HG02571 (cell line): Measurements from ENCODE around the gene SMAD3.

ENCODE experiments used
- ATAC-seq: cut with Tn5 transposase; IDR thresholded peaks from one replicate; pipeline ENCODE4 v1.9.1; 2021; ENCODE audit warnings: mild to moderate bottlenecking, moderate library complexity; ENCODE audit not compliant: unreplicated experiment

Gene SMAD3

DNA sequence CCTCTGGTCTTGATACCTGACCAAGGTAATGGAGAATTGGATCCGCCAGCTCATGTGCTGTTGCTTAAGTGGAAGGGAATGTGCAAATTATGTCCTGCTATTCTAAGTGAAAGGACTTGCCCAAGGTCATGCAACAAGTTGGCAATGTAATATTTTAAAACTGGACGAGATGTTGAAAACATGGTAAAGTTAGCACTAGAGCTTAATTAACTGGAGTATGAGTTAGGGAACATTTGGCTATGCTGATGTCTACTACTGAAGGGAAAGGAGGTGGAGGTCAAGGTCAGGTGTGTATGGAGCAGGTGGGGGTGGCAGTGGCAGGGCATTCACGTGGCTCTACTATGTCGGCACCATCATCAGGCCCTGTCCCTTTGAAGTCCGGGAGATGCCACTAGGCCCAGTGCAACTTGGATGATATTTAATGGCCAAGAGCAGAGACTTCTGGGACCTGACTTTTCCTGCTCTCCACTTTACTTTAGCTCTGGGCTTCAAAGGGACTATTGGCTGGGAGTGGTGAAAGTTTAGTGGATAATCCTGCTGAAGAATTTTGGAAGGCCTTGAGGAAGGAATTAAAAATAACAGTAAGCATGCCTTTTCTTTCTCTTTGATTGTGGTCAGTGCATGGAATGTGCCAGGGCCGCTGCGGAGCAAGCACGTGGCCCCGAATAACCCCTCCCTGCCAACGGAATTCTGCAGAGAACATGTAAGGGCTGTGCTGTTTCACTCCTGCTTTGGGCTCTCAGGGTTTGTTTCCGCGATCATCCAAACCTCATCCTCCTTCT, 14.9 kb downstream of the SMAD3 start:
- no peak for ATAC-seq

DNA sequence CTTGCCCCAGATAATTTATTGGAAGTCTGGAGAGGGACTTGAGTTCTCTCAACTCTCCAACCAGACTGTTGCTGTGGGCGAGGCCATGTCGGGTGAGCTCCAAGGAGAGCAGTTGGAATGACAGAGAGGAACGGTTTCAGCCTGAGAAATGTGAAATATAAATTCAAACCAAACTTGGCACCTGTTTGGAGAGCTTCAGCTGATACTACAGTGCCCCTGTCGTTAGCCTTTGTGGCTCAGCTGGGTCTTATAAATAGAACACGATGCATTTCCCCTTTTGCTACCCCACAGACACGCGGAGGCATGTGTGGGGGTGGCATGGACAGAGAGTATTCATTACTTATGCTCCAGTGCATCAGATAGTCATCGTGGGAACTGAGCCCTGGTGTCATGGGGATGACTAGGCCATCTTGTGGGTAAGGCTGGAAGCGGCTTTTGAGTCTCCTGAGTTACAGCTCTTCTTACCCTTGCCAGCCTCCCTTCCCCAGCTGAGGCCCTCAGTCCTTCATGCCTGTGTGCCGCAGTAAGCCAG, 15.6 kb downstream of the SMAD3 start:
- ATAC-seq: peak; percentile 43

GRCh38 chr15:67082007-67082536, 16.7 kb downstream of the SMAD3 start:
- no peak for ATAC-seq

- ATAC-seq: no peak
Measured at GRCh38 chr15:67083135-67083762, 17.8 kb downstream of the SMAD3 start.

DNA sequence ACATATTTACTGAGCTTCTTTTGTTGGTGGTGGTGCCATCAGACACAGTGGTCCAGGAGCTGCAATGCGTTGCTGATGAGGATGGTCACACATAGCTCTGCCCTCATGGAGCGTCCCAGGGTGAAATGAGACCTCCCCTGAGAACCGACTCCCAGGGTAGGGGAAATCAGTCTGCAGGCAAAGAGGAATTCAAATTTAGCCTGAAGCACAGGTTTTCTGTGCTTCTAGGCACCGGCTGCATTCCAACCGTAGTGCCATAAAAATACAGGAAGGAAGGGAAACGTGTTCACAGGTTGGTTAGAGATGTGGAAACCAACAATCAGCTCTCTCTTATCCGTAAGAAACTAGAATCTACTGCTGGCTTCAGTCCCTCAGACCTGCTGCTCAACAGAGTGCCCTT, 19.2 kb downstream of the SMAD3 start:
- no peak for ATAC-seq

- no peak for ATAC-seq
Measured at GRCh38 chr15:67085237-67085817, 19.9 kb downstream of the SMAD3 start.

GRCh38 chr15:67085818-67086636, 20.6 kb downstream of the SMAD3 start:
- ATAC-seq: peak; percentile 40

- ATAC-seq: no peak
Measured at GRCh38 chr15:67086637-67086914, 21.2 kb downstream of the SMAD3 start.

- ATAC-seq: no peak
Measured at GRCh38 chr15:67087507-67088172, 22.2 kb downstream of the SMAD3 start.

DNA sequence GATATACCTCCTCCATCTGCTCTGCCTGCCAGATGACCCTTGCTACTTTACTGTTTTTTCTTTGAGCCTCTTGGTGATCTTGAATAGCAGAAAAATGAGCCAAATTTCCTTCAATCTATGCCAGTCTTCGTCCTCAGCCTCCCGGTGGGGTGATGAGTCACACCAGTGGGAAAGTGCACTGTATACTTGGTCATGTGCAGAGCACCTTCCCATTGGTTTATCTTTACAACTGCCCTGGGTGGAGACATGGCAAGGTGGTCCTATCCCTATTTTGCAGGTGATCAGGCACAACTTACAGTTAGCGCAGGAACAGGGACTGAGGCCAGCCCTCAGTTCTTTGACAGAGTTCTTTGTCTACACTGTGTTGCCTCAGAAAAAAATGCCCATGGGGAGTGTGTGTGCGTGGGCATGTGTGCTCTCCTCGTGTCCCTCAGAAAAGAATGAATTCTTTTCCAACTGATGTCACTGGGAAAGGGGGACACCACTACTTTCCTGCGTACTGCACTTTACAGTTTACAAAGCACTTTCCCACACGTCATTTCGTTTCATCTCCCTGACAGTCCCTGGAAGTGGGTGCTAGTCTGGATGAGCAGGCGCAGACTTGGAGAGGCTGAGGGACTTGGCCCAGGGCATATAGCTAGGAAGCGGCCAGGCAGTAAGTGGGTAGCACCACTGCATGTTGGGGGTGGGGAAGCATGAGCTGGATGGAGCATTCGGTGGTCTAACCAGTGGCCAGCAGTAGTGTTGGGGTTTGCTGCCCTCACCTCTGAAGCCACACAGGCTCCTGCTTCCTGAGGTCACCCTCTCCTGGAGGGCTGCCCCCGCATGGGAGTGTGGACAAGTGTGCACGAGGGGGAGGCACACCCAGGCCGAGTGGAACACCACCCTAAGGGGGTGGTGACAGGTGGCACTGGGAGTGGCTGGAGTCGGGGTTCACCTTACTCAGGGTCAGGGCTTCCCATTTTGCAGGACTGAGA, 24.1 kb downstream of the SMAD3 start:
- ATAC-seq: no peak

- no peak for ATAC-seq
Measured at GRCh38 chr15:67090297-67091070, 25.1 kb downstream of the SMAD3 start.

GRCh38 chr15:67091071-67091979, 25.9 kb downstream of the SMAD3 start:
- peak; percentile 65 for ATAC-seq

DNA sequence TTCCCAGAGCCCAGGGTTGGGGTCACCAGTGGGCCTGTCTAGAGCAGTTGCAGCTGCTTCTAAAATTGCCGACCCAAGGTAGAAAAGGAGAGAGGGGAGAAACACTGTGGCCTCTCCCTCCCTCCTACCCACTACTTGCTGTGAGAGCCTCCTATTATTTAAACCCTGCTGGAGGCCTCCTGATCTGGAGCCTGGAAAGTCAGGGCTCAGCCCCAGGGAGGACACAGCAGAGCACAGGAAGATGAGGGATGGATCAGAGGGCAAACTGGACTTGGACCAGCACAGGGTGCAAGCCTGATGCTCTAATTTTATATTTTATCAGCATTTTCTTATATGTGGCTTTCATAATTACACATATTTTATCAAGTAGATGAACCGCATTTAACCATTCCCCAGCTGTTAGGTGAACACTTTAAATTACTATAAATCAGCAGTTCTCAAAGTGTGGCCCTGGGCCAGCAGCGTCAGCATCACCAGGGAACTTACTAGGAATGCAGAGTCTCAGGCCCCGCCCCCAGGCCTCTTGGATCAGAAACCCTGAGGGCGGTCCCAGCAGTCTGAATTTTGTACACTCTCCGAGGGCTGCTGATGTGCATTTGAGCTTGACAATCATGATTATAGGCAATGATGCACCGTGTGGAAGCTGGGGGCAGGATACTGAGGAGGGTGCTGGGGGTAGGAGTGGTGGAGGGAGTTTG, 26.7 kb downstream of the SMAD3 start:
- no peak for ATAC-seq

GRCh38 chr15:67092752-67093503, 27.5 kb downstream of the SMAD3 start:
- no peak for ATAC-seq

GRCh38 chr15:67093504-67093862, 28.1 kb downstream of the SMAD3 start:
- no peak for ATAC-seq
